Liver (tissue), 9 donors: ENCODE results near the gene SPATC1L. TPM values are rescaled to one million over a fixed set of nuclear protein-coding genes. Genes with fewer than 3 reads are reported as not detected.

ENCODE experiments used
- DNase-seq: peaks from one replicate; pipeline ENCODE4 v3.0.0-alpha.2; 2017; ENCODE audit warnings: low spot score
- H3K27ac ChIP-seq, 2 donors: one replicate each; pipeline ENCODE4 v1.7.0; 2013; ENCODE audit warnings: inconsistent platforms in 2 of 2, low read length in 2 of 2, control low read depth in 1 of 2, low read depth in 1 of 2, mild to moderate bottlenecking in 1 of 2
- H3K27me3 ChIP-seq, 4 donors: one replicate each; pipeline versions ENCODE4 v1.6.1 to v1.7.0; 2013; ENCODE audit warnings: low read length in 3 of 4, inconsistent platforms in 1 of 4, mild to moderate bottlenecking in 1 of 4, moderate library complexity in 1 of 4; ENCODE audit not compliant: control insufficient read depth in 4 of 4, insufficient read depth in 4 of 4
- H3K36me3 ChIP-seq, 4 donors: one replicate each; pipeline versions ENCODE4 v1.6.1 to v1.7.0; 2013; ENCODE audit warnings: low read length in 3 of 4, mild to moderate bottlenecking in 3 of 4, low read depth in 1 of 4, moderate library complexity in 1 of 4; ENCODE audit not compliant: control insufficient read depth in 4 of 4, insufficient read depth in 3 of 4
- H3K4me1 ChIP-seq, 4 donors: one replicate each; pipeline versions ENCODE4 v1.6.1 to v1.7.0; 2013; ENCODE audit warnings: low read length in 3 of 4, mild to moderate bottlenecking in 3 of 4, moderate library complexity in 1 of 4; ENCODE audit not compliant: control insufficient read depth in 4 of 4, insufficient read depth in 4 of 4
- H3K4me3 ChIP-seq, 3 donors: one replicate each; pipeline versions ENCODE4 v1.6.1 to v1.7.0; 2013; ENCODE audit warnings: low read length in 3 of 3, control low read depth in 1 of 3, low read depth in 1 of 3, mild to moderate bottlenecking in 1 of 3
- H3K9ac ChIP-seq, 2 donors: one replicate each; pipeline ENCODE4 v1.7.0; 2013; ENCODE audit warnings: low read length in 2 of 2, mild to moderate bottlenecking in 2 of 2, moderate library complexity in 2 of 2, control low read depth in 1 of 2, low read depth in 1 of 2
- H3K9me3 ChIP-seq, 4 donors: one replicate each; pipeline versions ENCODE4 v1.6.1 to v1.7.0; 2013; ENCODE audit warnings: low read length in 3 of 4; ENCODE audit not compliant: control insufficient read depth in 4 of 4
- EGR1 ChIP-seq, 2 donors: IDR thresholded peaks; 2 replicates each; pipeline ENCODE4 v1.6.1; 2016 to 2018; ENCODE audit warnings: antibody characterized with exemption in 2 of 2, low read depth in 2 of 2
- FOXA2 ChIP-seq: IDR thresholded peaks from 2 replicates; pipeline ENCODE4 v1.6.1; 2016; ENCODE audit warnings: antibody characterized with exemption
- GABPA ChIP-seq, 2 donors: IDR thresholded peaks in 1 of 2; conservative IDR thresholded peaks in 1 of 2; 2 replicates each; pipeline ENCODE4 v1.6.1; 2016; ENCODE audit warnings: antibody characterized with exemption in 2 of 2, mild to moderate bottlenecking in 1 of 2, moderate library complexity in 1 of 2
- HNF4A ChIP-seq, 2 donors: conservative IDR thresholded peaks; 2 replicates each; pipeline ENCODE4 v1.6.1; 2016; ENCODE audit warnings: antibody characterized with exemption in 2 of 2, mild to moderate bottlenecking in 2 of 2
- HNF4G ChIP-seq: IDR thresholded peaks from 2 replicates; pipeline ENCODE4 v1.6.1; 2016; ENCODE audit warnings: antibody characterized with exemption
- JUND ChIP-seq, 2 donors: IDR thresholded peaks; 2 replicates each; pipeline ENCODE4 v1.6.1; 2016; ENCODE audit warnings: antibody characterized with exemption in 2 of 2
- NR2F2 ChIP-seq: IDR thresholded peaks from 2 replicates; pipeline ENCODE4 v1.6.1; 2016; ENCODE audit warnings: antibody characterized with exemption
- RAD21 ChIP-seq, 2 donors: IDR thresholded peaks; 2 replicates each; pipeline ENCODE4 v1.6.1; 2016; ENCODE audit warnings: antibody characterized with exemption in 2 of 2, mild to moderate bottlenecking in 2 of 2
- RXRA ChIP-seq, 2 donors: IDR thresholded peaks; 2 replicates each; pipeline ENCODE4 v1.6.1; 2017 to 2018; ENCODE audit warnings: antibody characterized with exemption in 2 of 2, mild to moderate bottlenecking in 1 of 2
- SP1 ChIP-seq: IDR thresholded peaks from 2 replicates; pipeline ENCODE4 v1.6.1; 2018; ENCODE audit warnings: antibody characterized with exemption, mild to moderate bottlenecking
- TAF1 ChIP-seq: conservative IDR thresholded peaks from 2 replicates; pipeline ENCODE4 v1.6.1; 2016; ENCODE audit warnings: antibody characterized with exemption, mild to moderate bottlenecking
- YY1 ChIP-seq: IDR thresholded peaks from 2 replicates; pipeline ENCODE4 v1.6.1; 2016; ENCODE audit warnings: antibody characterized with exemption, mild to moderate bottlenecking
- WGBS: extraction: QIAGEN DNeasy Blood & Tissue Kit; methylation state at CpG from one replicate; pipeline ENCODE4 v1.1.7; 2013; 5-methylcytosine and 5-hydroxymethylcytosine counted together
- polyA plus RNA-seq, 2 donors: library from polyadenylated mRNA; stranded (reverse) in 1 of 2; unstranded in 1 of 2; fragments of 200-250 nt in 1 of 2; fragments of >200 nt in 1 of 2; fragmentation: Nextera tagmentation in 1 of 2; extraction: Ambion mirVana in 1 of 2; gene quantifications; one replicate each; pipeline versions ENCODE4 v1.2.1 to v1.2.3, GENCODE V29; 2013 to 2015
- total RNA-seq, 2 donors: library from RNA; depleted of rRNA; stranded (reverse); fragments of >200 nt; gene quantifications; one replicate each; pipeline ENCODE4 v1.2.3, GENCODE V29; 2014
- TF ChIP-seq, protein P1 (sequence below): IDR thresholded peaks from 2 replicates; pipeline ENCODE4 v1.6.1; 2016; ENCODE audit warnings: antibody characterized with exemption
- TF ChIP-seq, protein P2 (sequence below): IDR thresholded peaks from 2 replicates; pipeline ENCODE4 v1.6.1; 2016; ENCODE audit warnings: antibody characterized with exemption
- TF ChIP-seq, protein P3 (sequence below): fragments of 150-350 bp; IDR thresholded peaks from 2 replicates; pipeline ENCODE4 v1.5.1; 2017; ENCODE audit warnings: improper control_type of control experiment, low read depth, low read length; ENCODE audit not compliant: missing input control
- TF ChIP-seq, protein P4 (sequence below): IDR thresholded peaks from 2 replicates; pipeline ENCODE4 v1.6.1; 2016; ENCODE audit warnings: antibody characterized with exemption
- TF ChIP-seq, protein P5 (sequence below): IDR thresholded peaks from 2 replicates; pipeline ENCODE4 v1.6.1; 2016; ENCODE audit warnings: antibody characterized with exemption, mild to moderate bottlenecking
- donor health status: healthy.
- donor health status: healthy.
- donor health status: healthy.
- donor health status: healthy.
- donor health status: healthy.

Gene SPATC1L
- total and polyA plus RNA-seq, 4 donors: 0.33 to 3.5 (median 0.79) TPM

DNA sequence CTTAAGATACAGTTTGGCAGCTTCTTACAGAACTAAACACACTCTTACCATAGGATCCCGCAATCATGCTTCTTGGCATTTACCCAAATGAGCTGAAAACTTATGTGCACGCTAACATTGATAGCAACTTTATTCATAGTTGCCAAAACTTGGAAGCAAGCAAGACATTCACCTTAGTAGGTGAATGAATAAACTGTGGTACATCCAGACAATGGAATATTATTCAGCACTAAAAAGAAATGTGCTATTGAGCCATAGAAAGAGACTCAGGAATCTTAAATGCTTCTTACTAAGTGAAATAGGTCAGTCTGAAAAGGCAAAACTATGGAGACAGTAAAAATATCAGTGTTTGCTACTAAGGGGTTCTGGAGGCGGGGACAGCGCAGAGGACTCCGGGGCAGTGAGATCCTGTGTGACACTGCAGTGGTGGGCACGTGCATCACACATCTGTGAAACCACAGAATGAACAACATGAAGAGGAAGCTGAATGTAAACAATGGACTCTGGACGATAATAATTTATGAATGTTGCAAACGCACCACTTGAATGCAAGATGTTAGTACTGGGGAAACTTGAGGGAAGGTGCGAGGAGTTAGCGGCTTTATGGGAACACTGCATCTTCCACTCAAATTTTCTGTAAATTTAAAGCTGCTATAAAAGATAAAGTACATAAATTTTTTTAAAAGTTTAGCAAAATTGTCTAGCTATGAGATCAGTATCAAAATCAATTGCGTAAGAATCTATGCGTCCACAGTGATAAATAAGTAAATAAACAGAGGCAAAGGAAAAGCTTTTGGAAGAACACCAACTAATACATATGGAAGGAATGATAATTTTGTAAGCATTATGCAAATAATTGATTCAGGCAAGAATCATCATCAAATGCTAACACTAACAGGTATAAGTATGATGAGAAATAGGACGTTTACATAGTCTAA lies 15.4 kb upstream of the SPATC1L start:
- 79% methylated on average over 13 of the region's 13 CpGs for WGBS
- H3K4me1 ChIP-seq: no peaks in the 10 kb centered on the region
- DNase-seq: no peak
- TF ChIP-seq SP1: no peak
- TF ChIP-seq, protein P1, sequence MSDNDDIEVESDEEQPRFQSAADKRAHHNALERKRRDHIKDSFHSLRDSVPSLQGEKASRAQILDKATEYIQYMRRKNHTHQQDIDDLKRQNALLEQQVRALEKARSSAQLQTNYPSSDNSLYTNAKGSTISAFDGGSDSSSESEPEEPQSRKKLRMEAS: no peak
- TF ChIP-seq RXRA (IDR thresholded peaks at IDR 0.05): no peak
- no peak for TF ChIP-seq NR2F2
- TF ChIP-seq, protein P2, sequence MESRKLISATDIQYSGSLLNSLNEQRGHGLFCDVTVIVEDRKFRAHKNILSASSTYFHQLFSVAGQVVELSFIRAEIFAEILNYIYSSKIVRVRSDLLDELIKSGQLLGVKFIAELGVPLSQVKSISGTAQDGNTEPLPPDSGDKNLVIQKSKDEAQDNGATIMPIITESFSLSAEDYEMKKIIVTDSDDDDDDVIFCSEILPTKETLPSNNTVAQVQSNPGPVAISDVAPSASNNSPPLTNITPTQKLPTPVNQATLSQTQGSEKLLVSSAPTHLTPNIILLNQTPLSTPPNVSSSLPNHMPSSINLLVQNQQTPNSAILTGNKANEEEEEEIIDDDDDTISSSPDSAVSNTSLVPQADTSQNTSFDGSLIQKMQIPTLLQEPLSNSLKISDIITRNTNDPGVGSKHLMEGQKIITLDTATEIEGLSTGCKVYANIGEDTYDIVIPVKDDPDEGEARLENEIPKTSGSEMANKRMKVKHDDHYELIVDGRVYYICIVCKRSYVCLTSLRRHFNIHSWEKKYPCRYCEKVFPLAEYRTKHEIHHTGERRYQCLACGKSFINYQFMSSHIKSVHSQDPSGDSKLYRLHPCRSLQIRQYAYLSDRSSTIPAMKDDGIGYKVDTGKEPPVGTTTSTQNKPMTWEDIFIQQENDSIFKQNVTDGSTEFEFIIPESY: no peak
- TF ChIP-seq, protein P3, sequence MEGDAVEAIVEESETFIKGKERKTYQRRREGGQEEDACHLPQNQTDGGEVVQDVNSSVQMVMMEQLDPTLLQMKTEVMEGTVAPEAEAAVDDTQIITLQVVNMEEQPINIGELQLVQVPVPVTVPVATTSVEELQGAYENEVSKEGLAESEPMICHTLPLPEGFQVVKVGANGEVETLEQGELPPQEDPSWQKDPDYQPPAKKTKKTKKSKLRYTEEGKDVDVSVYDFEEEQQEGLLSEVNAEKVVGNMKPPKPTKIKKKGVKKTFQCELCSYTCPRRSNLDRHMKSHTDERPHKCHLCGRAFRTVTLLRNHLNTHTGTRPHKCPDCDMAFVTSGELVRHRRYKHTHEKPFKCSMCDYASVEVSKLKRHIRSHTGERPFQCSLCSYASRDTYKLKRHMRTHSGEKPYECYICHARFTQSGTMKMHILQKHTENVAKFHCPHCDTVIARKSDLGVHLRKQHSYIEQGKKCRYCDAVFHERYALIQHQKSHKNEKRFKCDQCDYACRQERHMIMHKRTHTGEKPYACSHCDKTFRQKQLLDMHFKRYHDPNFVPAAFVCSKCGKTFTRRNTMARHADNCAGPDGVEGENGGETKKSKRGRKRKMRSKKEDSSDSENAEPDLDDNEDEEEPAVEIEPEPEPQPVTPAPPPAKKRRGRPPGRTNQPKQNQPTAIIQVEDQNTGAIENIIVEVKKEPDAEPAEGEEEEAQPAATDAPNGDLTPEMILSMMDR: no peak
- TF ChIP-seq GABPA (IDR thresholded peaks at IDR 0.05 in 1 of 2, conservative IDR thresholded peaks at IDR 0.05 in 1 of 2): no peak
- TF ChIP-seq, protein P4, sequence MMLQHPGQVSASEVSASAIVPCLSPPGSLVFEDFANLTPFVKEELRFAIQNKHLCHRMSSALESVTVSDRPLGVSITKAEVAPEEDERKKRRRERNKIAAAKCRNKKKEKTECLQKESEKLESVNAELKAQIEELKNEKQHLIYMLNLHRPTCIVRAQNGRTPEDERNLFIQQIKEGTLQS: no peak
- no peak for TF ChIP-seq JUND (IDR thresholded peaks at IDR 0.05)
- no peak for TF ChIP-seq EGR1 (IDR thresholded peaks at IDR 0.05; ENCODE audit: low read depth in 2 of 2)
- TF ChIP-seq, protein P5, sequence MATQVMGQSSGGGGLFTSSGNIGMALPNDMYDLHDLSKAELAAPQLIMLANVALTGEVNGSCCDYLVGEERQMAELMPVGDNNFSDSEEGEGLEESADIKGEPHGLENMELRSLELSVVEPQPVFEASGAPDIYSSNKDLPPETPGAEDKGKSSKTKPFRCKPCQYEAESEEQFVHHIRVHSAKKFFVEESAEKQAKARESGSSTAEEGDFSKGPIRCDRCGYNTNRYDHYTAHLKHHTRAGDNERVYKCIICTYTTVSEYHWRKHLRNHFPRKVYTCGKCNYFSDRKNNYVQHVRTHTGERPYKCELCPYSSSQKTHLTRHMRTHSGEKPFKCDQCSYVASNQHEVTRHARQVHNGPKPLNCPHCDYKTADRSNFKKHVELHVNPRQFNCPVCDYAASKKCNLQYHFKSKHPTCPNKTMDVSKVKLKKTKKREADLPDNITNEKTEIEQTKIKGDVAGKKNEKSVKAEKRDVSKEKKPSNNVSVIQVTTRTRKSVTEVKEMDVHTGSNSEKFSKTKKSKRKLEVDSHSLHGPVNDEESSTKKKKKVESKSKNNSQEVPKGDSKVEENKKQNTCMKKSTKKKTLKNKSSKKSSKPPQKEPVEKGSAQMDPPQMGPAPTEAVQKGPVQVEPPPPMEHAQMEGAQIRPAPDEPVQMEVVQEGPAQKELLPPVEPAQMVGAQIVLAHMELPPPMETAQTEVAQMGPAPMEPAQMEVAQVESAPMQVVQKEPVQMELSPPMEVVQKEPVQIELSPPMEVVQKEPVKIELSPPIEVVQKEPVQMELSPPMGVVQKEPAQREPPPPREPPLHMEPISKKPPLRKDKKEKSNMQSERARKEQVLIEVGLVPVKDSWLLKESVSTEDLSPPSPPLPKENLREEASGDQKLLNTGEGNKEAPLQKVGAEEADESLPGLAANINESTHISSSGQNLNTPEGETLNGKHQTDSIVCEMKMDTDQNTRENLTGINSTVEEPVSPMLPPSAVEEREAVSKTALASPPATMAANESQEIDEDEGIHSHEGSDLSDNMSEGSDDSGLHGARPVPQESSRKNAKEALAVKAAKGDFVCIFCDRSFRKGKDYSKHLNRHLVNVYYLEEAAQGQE: no peak
- TF ChIP-seq TAF1: no peak
- TF ChIP-seq HNF4G: no peak
- no peak for TF ChIP-seq YY1
- TF ChIP-seq RAD21 (IDR thresholded peaks at IDR 0.05): no peak
- TF ChIP-seq HNF4A (conservative IDR thresholded peaks at IDR 0.05): no peak
- no peak for TF ChIP-seq FOXA2
- H3K4me3 ChIP-seq: no peak overlapping the region
- H3K27ac ChIP-seq: no peak overlapping the region
- H3K36me3 ChIP-seq: peaks cover 8 to 55% (median 35%) of the 10 kb centered on the region in 4 donors
- no peaks in the 10 kb centered on the region for H3K9me3 ChIP-seq
- no peaks in the 10 kb centered on the region for H3K27me3 ChIP-seq
- no peak overlapping the region for H3K9ac ChIP-seq
